Diencephalon (tissue), 1 donor: ENCODE data around the gene VASP. TPM values are rescaled to one million over a fixed set of nuclear protein-coding genes. Genes with fewer than 3 reads are reported as not detected.

ENCODE experiments used
- total RNA-seq: library from RNA; depleted of rRNA; stranded (reverse); fragments of >200 nt; gene quantifications from one replicate; pipeline ENCODE4 v1.2.3, GENCODE V29; 2014

Gene VASP
- 15.7 TPM for total RNA-seq

GRCh38 chr19:45506989-45507871, at the start of gene VASP:
VASP (plus strand) TSS chr19:45507479; CDS start chr19:45507772, 293 bp downstream.

GRCh38 chr19:45467456-45468158, 39.7 kb upstream of the VASP start, which contains the start of gene FOSB:
FOSB (plus strand) TSS chr19:45467996; CDS start chr19:45468587, 591 bp downstream.

DNA sequence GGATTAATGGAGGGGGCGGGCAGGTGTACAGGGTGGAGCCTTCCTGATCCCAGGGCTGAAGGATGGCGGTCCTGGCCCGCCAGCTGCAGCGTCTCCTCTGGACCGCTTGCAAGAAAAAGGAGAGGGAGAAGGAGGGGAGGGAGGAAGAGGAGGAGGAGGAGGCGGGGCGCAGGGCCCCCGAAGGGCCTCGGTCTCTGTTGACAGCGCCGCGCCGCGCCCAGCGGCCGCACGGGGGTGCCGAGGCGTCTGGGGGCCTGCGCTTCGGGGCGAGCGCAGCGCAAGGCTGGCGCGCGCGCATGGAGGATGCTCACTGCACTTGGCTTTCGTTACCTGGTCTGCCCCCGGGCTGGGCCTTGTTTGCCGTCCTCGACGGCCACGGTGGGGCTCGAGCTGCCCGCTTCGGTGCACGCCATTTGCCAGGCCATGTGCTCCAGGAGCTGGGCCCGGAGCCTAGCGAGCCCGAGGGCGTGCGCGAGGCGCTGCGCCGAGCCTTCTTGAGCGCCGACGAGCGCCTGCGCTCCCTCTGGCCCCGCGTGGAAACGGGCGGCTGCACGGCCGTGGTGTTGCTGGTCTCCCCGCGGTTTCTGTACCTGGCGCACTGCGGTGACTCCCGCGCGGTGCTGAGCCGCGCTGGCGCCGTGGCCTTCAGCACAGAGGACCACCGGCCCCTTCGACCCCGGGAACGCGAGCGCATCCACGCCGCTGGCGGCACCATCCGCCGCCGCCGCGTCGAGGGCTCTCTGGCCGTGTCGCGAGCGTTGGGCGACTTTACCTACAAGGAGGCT, 8.7 kb upstream of the VASP start, which contains the start of gene PPM1N:
TSS of gene PPM1N (plus strand) at position 33 of the 785 bp plus-strand sequence. CDS start at position 63, 30 bp downstream.

Other genes starting within 250 kb of the VASP start
- not detected for gene CKM, start 184.6 kb upstream of the VASP start, total RNA-seq
- 1.8 TPM for gene KLC3, start 166.7 kb upstream of the VASP start, total RNA-seq
- 23.3 TPM for gene ERCC2, start 136.9 kb upstream of the VASP start, total RNA-seq
- 0.46 TPM for gene PPP1R13L, start 102.4 kb upstream of the VASP start, total RNA-seq
- gene POLR1G, start 100.8 kb upstream of the VASP start, total RNA-seq = 6.5 TPM
- gene ERCC1, start 83.6 kb upstream of the VASP start, total RNA-seq = 41.3 TPM
- 4.4 TPM for gene FOSB, start 39.5 kb upstream of the VASP start, total RNA-seq
- 59.1 TPM for gene RTN2, start 10.4 kb upstream of the VASP start, total RNA-seq
- gene PPM1N, start 9.0 kb upstream of the VASP start, total RNA-seq = 1.2 TPM
- gene OPA3, start 77.3 kb downstream of the VASP start, total RNA-seq = 4.8 TPM
- 0.23 TPM for gene GPR4, start 94.7 kb downstream of the VASP start, total RNA-seq
- gene EML2, start 131.9 kb downstream of the VASP start, total RNA-seq = 42.2 TPM
- gene GIPR, start 160.7 kb downstream of the VASP start, total RNA-seq = not detected
- gene SNRPD2, start 184.5 kb downstream of the VASP start, total RNA-seq = 132 TPM
- 4.4 TPM for gene QPCTL, start 185.2 kb downstream of the VASP start, total RNA-seq
- gene FBXO46, start 223.4 kb downstream of the VASP start, total RNA-seq = 7.8 TPM
- gene MEIOSIN, start 226.0 kb downstream of the VASP start, total RNA-seq = not detected